GM12878 (cell line): ENCODE data around the gene TCF12. TPM values are rescaled to one million over a fixed set of nuclear protein-coding genes. Genes with fewer than 3 reads are reported as not detected.

Experiments
- CEBPB ChIP-seq, 2 experiments: fragments of 150-350 bp in 1 of 2; IDR thresholded peaks; 2 replicates each; pipeline ENCODE4 v1.6.1; 2012 to 2014; ENCODE audit warnings: low read depth in 2 of 2, low read length in 2 of 2, borderline replicate concordance in 1 of 2, inconsistent platforms in 1 of 2
- EP300 ChIP-seq, 2 experiments: fragments of 150-350 bp in 1 of 2; IDR thresholded peaks; 2 replicates each; pipeline ENCODE4 v1.6.1; 2011 to 2012; ENCODE audit warnings: low read depth in 2 of 2, low read length in 2 of 2, borderline replicate concordance in 1 of 2, improper control_type of control experiment in 1 of 2, inconsistent platforms in 1 of 2; ENCODE audit not compliant: control insufficient read depth in 1 of 2
- LARP7 ChIP-seq: fragments of 450-650 bp; IDR thresholded peaks from 2 replicates; pipeline ENCODE4 v1.6.1; 2017; ENCODE audit warnings: mild to moderate bottlenecking
- MEF2B ChIP-seq: fragments of 450-650 bp; IDR thresholded peaks from 2 replicates; pipeline ENCODE4 v1.6.1; 2018; ENCODE audit warnings: mild to moderate bottlenecking, moderate library complexity; ENCODE audit not compliant: partially characterized antibody, poor library complexity, severe bottlenecking
- MYC ChIP-seq: IDR thresholded peaks from 2 replicates; pipeline ENCODE4 v1.6.1; 2011; ENCODE audit warnings: mild to moderate bottlenecking, low read length, moderate library complexity, inconsistent platforms; ENCODE audit not compliant: insufficient read depth, insufficient replicate concordance, insufficient read length, severe bottlenecking
- NFIC ChIP-seq: IDR thresholded peaks from 2 replicates; pipeline ENCODE4 v1.6.1; 2012; ENCODE audit warnings: low read depth, mild to moderate bottlenecking, inconsistent platforms, low read length, moderate library complexity
- NFYA ChIP-seq: IDR thresholded peaks from 2 replicates; pipeline ENCODE4 v1.6.1; 2011; ENCODE audit warnings: low read depth, mild to moderate bottlenecking, low read length, improper control_type of control experiment, borderline replicate concordance
- NR2F1 ChIP-seq: fragments of 450-650 bp; conservative IDR thresholded peaks from 2 replicates; pipeline ENCODE4 v1.6.1; 2017; ENCODE audit warnings: mild to moderate bottlenecking
- RELB ChIP-seq: fragments of 450-650 bp; IDR thresholded peaks from 2 replicates; pipeline ENCODE4 v1.6.1; 2017; ENCODE audit warnings: low read depth, mild to moderate bottlenecking, moderate library complexity
- RUNX3 ChIP-seq: IDR thresholded peaks from 2 replicates; pipeline ENCODE4 v1.6.1; 2012; ENCODE audit warnings: low read length, inconsistent platforms
- SMAD5 ChIP-seq: IDR thresholded peaks from 2 replicates; pipeline ENCODE4 v1.6.1; 2016; ENCODE audit warnings: antibody characterized with exemption, low read depth
- SMARCA5 ChIP-seq: fragments of 450-650 bp; IDR thresholded peaks from 2 replicates; pipeline ENCODE4 v1.6.1; 2017; ENCODE audit warnings: mild to moderate bottlenecking
- SP1 ChIP-seq: IDR thresholded peaks from one replicate; pipeline ENCODE4 v1.6.1; 2011; ENCODE audit warnings: low read depth, low read length
- STAT1 ChIP-seq: fragments of 450-650 bp; conservative IDR thresholded peaks from 2 replicates; pipeline ENCODE4 v1.6.1; 2014; ENCODE audit warnings: antibody characterized with exemption, mild to moderate bottlenecking
- SUZ12 ChIP-seq: fragments of 200-600 bp; sonication (generic); IDR thresholded peaks from one replicate; pipeline ENCODE4 v1.6.1; 2018; ENCODE audit warnings: antibody characterized with exemption, mild to moderate bottlenecking; ENCODE audit not compliant: unreplicated experiment
- TCF12 ChIP-seq: IDR thresholded peaks from 2 replicates; pipeline ENCODE4 v1.6.1; 2011; ENCODE audit warnings: low read depth, mild to moderate bottlenecking, low read length
- TCF7 ChIP-seq: IDR thresholded peaks from 2 replicates; pipeline ENCODE4 v1.6.1; 2014; ENCODE audit warnings: antibody characterized with exemption, borderline replicate concordance
- YY1 ChIP-seq: IDR thresholded peaks from 2 replicates; pipeline ENCODE4 v1.6.1; 2011; ENCODE audit warnings: low read depth, mild to moderate bottlenecking, low read length
- ZBED1 ChIP-seq: IDR thresholded peaks from 2 replicates; pipeline ENCODE4 v1.6.1; 2016; ENCODE audit warnings: borderline replicate concordance
- ZNF207 ChIP-seq: fragments of 450-650 bp; IDR thresholded peaks from 2 replicates; pipeline ENCODE4 v1.6.1; 2014; ENCODE audit warnings: antibody characterized with exemption, mild to moderate bottlenecking, borderline replicate concordance
- ZNF24 ChIP-seq: fragments of 450-650 bp; IDR thresholded peaks from 2 replicates; pipeline ENCODE4 v1.6.1; 2017; ENCODE audit warnings: antibody characterized with exemption, mild to moderate bottlenecking
- ZNF687 ChIP-seq: fragments of 450-650 bp; IDR thresholded peaks from 2 replicates; pipeline ENCODE4 v1.6.1; 2017; ENCODE audit warnings: mild to moderate bottlenecking, moderate library complexity
- ZSCAN29 ChIP-seq: fragments of 450-650 bp; IDR thresholded peaks from 2 replicates; pipeline ENCODE4 v1.6.1; 2017; ENCODE audit warnings: mild to moderate bottlenecking, moderate library complexity
- polyA plus RNA-seq, 11 experiments: library from polyadenylated mRNA; depleted of rRNA in 4 of 11; unstranded in 6 of 11; stranded (reverse) in 5 of 11; fragments of >200 nt; fragmentation: Nextera tagmentation in 4 of 11; fragmentation: Illumina TruSeq in 1 of 11; extraction: Ambion mirVana in 4 of 11; extraction: Trizol in 1 of 11; gene quantifications; 1 replicate in 1 of 11; 2 replicates in 10 of 11; pipeline versions ENCODE4 v1.2.1 to v1.2.3, GENCODE V29; 2011 to 2016; ENCODE audit warnings: inconsistent platforms in 2 of 11, missing spikeins in 2 of 11, low read depth in 1 of 11
- total RNA-seq, 4 experiments: library from RNA; depleted of rRNA in 3 of 4; stranded (reverse); fragments of >200 nt in 3 of 4; fragmentation: Illumina TruSeq in 1 of 4; extraction: Trizol in 1 of 4; gene quantifications; 2 replicates each; pipeline versions ENCODE4 v1.2.1 to v1.2.3, GENCODE V29; 2013 to 2021
- TF ChIP-seq, protein P1 (sequence below), 3 experiments: IDR thresholded peaks in 2 of 3; conservative IDR thresholded peaks in 1 of 3; 2 replicates each; pipeline ENCODE4 v1.5.1; 2011; ENCODE audit warnings: low read depth in 3 of 3, low read length in 3 of 3, mild to moderate bottlenecking in 3 of 3, control low read depth in 2 of 3, moderate library complexity in 2 of 3, inconsistent platforms in 1 of 3, mixed read lengths in 1 of 3; ENCODE audit not compliant: control insufficient read depth in 2 of 3, insufficient read depth in 1 of 3; ENCODE audit errors: extremely low read depth in 1 of 3

The TCF12 gene
- total and polyA plus RNA-seq, 10 of the 15 experiments (the other 5 are each of a cell fraction or from before 2014, with no cell fraction given) = 8.2 to 70.9 (median 49.5) TPM

- TF ChIP-seq RELB = no peak
- no peak for TF ChIP-seq TCF12
- TF ChIP-seq MYC = no peak
- TF ChIP-seq YY1 = no peak
- TF ChIP-seq NFIC = peak; percentile 100
- TF ChIP-seq SP1 = no peak
- TF ChIP-seq NFYA = no peak
- TF ChIP-seq ZNF687 = no peak
- no peak for TF ChIP-seq SMARCA5
- TF ChIP-seq ZNF207 = no peak
- TF ChIP-seq RUNX3 = peak; percentile 96
- no peak for TF ChIP-seq STAT1
- TF ChIP-seq ZSCAN29 = no peak
- no peak for TF ChIP-seq SMAD5
- TF ChIP-seq TCF7 = peak; percentile 89
- TF ChIP-seq, protein P1, sequence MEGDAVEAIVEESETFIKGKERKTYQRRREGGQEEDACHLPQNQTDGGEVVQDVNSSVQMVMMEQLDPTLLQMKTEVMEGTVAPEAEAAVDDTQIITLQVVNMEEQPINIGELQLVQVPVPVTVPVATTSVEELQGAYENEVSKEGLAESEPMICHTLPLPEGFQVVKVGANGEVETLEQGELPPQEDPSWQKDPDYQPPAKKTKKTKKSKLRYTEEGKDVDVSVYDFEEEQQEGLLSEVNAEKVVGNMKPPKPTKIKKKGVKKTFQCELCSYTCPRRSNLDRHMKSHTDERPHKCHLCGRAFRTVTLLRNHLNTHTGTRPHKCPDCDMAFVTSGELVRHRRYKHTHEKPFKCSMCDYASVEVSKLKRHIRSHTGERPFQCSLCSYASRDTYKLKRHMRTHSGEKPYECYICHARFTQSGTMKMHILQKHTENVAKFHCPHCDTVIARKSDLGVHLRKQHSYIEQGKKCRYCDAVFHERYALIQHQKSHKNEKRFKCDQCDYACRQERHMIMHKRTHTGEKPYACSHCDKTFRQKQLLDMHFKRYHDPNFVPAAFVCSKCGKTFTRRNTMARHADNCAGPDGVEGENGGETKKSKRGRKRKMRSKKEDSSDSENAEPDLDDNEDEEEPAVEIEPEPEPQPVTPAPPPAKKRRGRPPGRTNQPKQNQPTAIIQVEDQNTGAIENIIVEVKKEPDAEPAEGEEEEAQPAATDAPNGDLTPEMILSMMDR (IDR thresholded peaks at IDR 0.05 in 2 of 3, conservative IDR thresholded peaks at IDR 0.05 in 1 of 3; ENCODE audit: control insufficient read depth in 2 of 3, extremely low read depth in 1 of 3, insufficient read depth in 1 of 3, low read depth in 3 of 3, low read length in 3 of 3) = no peak
- no peak for TF ChIP-seq SUZ12
- peak; percentile 14 to 82; a peak in 1 of 4 replicates for TF ChIP-seq EP300 (IDR thresholded peaks at IDR 0.05; ENCODE audit: borderline replicate concordance in 1 of 2, control insufficient read depth in 1 of 2, low read depth in 2 of 2, low read length in 2 of 2)
- TF ChIP-seq MEF2B = peak; percentile 90
- TF ChIP-seq CEBPB (IDR thresholded peaks at IDR 0.05; ENCODE audit: borderline replicate concordance in 1 of 2, low read depth in 2 of 2, low read length in 2 of 2) = peak in 1 of 2 experiments; percentile 95; a peak in 1 of 4 replicates
- no peak for TF ChIP-seq NR2F1
- TF ChIP-seq ZNF24 = no peak
- TF ChIP-seq ZBED1 = peak; percentile 94
- no peak for TF ChIP-seq LARP7
Observed at GRCh38 chr15:56960116-56960515, 41.7 kb downstream of the TCF12 start (continued).
